ENCODE results near the gene TMEM163. TPM values are rescaled to one million over a fixed set of nuclear protein-coding genes. Genes with fewer than 3 reads are reported as not detected.
"Not testable (repeated sequence)": the region's sequence is repeated elsewhere in the genome, so short reads cannot be mapped to it uniquely, and the experiment has no call there.

Gene TMEM163
- total RNA-seq, 1 donor from 2014 or later: 1.0 TPM

DNA sequence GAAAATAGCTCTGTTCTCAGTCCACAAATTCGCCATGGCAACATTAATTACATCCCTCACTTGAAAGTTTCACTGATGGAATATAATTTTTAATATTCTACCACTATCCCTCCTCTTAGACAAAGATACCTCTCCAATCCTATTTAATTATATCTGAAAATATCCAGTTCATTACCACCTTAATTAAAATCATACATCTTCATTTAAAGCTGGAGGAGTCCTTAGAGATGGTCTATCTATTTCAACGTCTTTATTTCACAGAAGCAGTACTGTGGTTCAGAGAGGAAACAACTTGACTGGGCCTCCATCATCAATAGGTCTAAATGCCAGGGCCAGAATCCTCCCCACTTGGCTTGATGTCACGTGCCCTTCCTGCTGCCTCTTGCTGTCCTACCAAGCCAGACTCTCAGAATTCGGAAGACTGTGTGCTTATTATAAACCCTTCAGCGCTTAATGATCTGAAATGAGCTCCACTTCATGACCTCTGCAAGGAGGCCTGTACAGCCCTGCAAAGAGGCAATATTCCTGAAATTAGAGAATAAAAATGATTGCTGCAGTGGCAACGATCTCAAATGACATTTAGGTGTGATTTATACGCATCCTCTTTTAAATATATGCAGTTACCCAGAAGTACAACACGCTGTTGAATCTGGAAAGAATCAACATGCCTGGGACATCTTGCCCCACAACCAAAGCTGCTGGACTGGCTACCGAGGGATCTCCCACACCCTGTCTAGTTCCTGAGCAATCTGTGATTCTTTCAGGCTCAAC lies 146.3 kb downstream of the TMEM163 start:
- TF ChIP-seq, protein P1, sequence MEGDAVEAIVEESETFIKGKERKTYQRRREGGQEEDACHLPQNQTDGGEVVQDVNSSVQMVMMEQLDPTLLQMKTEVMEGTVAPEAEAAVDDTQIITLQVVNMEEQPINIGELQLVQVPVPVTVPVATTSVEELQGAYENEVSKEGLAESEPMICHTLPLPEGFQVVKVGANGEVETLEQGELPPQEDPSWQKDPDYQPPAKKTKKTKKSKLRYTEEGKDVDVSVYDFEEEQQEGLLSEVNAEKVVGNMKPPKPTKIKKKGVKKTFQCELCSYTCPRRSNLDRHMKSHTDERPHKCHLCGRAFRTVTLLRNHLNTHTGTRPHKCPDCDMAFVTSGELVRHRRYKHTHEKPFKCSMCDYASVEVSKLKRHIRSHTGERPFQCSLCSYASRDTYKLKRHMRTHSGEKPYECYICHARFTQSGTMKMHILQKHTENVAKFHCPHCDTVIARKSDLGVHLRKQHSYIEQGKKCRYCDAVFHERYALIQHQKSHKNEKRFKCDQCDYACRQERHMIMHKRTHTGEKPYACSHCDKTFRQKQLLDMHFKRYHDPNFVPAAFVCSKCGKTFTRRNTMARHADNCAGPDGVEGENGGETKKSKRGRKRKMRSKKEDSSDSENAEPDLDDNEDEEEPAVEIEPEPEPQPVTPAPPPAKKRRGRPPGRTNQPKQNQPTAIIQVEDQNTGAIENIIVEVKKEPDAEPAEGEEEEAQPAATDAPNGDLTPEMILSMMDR (conservative IDR thresholded peaks at IDR 0.05): no peak
- Mint-ChIP-seq H3K4me3 (no peak overlapping the region), H3K27me3 (ENCODE audit: low read depth) (no peaks in the 10 kb centered on the region), H3K9me3 (no peaks in the 10 kb centered on the region), H3K4me1 (peaks cover 8% of the 10 kb centered on the region), H3K27ac (ENCODE audit: unreplicated experiment) (no peak overlapping the region), H3K36me3 (ENCODE audit: low read depth) (no peaks in the 10 kb centered on the region)
- no peak for DNase-seq (ENCODE audit: low read depth, low spot score)

DNA sequence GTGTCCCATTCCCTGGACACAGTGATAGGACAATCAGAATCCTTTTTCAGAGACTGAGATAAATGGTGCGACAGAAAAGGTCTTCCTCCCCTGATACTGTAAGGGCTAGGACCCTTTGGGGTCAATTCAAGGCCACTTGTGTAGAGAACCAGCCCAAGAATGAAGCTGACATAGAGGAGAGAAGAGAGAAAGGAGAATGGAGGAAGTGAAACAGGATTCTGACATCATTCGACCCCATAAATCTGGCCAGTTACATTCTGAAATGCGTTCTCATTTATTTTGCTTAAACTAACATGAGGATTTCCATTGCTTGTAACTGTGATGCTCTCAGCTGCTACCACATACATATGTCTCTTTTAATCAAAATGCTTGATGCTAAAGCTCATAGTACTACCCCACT lies 148.1 kb downstream of the TMEM163 start:
- TF ChIP-seq, protein P1 (conservative IDR thresholded peaks at IDR 0.05): no peak
- Mint-ChIP-seq H3K4me3 (no peak overlapping the region), H3K36me3 (ENCODE audit: low read depth) (no peaks in the 10 kb centered on the region), H3K27ac (ENCODE audit: unreplicated experiment) (peak overlapping the region; percentile 88), H3K27me3 (ENCODE audit: low read depth) (peaks cover under 1% of the 10 kb centered on the region), H3K4me1 (peaks cover 8% of the 10 kb centered on the region), H3K9me3 (peaks cover under 1% of the 10 kb centered on the region)
- no peak for DNase-seq (ENCODE audit: low read depth, low spot score)

DNA sequence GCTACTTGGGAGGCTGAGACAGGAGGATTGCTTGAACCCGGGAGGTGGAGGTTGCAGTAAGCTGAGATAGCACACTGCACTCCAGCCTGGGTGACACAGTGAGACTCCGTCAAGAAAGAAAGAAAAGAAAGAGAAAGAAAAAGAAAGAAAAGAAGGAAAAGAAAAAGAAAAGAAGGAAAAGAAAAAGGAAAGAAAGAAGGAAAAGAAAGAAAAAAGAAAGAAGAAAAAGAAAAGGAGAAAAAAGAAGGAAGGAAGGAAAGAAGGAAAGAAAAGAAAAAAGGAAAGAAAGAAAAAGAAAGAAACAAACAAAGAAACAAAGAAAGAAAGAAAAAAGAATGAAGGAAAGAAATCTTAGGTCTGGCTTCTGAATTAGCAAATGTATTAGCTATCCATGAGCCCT lies 150.4 kb downstream of the TMEM163 start:
- TF ChIP-seq, protein P1 (conservative IDR thresholded peaks at IDR 0.05): no peak
- Mint-ChIP-seq H3K36me3 (ENCODE audit: low read depth) (no peaks in the 10 kb centered on the region), H3K4me3 (no peak overlapping the region), H3K27me3 (ENCODE audit: low read depth) (peaks cover 2% of the 10 kb centered on the region), H3K27ac (ENCODE audit: unreplicated experiment) (no peak overlapping the region), H3K4me1 (peaks cover 8% of the 10 kb centered on the region), H3K9me3 (peaks cover 2% of the 10 kb centered on the region)
- DNase-seq (ENCODE audit: low read depth, low spot score): no peak

DNA sequence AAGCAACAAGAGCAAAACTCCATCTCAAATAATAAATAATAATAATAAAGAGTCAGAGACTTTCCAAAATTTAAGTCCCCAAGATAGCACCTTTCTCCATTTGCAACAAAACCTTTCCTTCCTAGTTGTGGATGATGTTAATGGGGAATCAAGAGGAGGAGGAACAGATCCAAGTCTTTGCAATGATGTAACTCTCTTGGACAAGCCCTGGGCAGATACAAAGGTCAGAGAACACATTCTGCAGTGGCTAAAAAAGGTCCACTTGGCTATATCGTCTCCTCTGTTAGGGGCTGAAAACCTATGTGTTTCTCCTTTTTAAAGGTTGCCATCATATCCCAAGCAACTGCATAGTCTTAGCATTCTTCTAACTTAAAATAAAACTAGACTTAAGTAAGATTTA lies 151.1 kb downstream of the TMEM163 start:
- Mint-ChIP-seq H3K9me3 (peaks cover 2% of the 10 kb centered on the region), H3K27me3 (ENCODE audit: low read depth) (peaks cover 2% of the 10 kb centered on the region), H3K4me3 (no peak overlapping the region), H3K36me3 (ENCODE audit: low read depth) (no peaks in the 10 kb centered on the region), H3K27ac (ENCODE audit: unreplicated experiment) (no peak overlapping the region), H3K4me1 (peaks cover 2% of the 10 kb centered on the region)
- TF ChIP-seq, protein P1 (conservative IDR thresholded peaks at IDR 0.05): no peak
- DNase-seq (ENCODE audit: low read depth, low spot score): no peak

DNA sequence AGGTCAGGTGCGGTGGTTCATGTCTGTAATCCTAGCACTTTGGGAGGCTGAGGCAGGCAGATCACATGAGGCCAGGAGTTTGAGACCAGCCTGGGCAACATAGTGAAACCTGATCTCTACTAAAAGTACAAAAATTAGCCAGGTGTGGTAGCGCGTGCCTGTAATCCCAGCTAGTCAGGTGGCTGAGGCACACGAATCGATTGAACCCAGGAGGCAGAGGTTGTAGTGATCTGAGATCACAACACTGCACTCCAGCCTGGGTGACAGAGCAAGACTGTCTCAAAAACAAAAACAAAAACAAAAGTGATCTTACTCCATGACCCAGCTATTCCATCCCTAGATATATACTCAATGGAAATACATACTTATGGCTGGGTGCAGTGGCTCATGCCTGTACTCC lies 153.8 kb downstream of the TMEM163 start:
- not testable (repeated sequence) for H3K9me3 Mint-ChIP-seq; H3K27me3 Mint-ChIP-seq (ENCODE audit: low read depth); H3K4me3 Mint-ChIP-seq; DNase-seq (ENCODE audit: low read depth, low spot score); H3K27ac Mint-ChIP-seq (ENCODE audit: unreplicated experiment); H3K4me1 Mint-ChIP-seq; H3K36me3 Mint-ChIP-seq (ENCODE audit: low read depth)

DNA sequence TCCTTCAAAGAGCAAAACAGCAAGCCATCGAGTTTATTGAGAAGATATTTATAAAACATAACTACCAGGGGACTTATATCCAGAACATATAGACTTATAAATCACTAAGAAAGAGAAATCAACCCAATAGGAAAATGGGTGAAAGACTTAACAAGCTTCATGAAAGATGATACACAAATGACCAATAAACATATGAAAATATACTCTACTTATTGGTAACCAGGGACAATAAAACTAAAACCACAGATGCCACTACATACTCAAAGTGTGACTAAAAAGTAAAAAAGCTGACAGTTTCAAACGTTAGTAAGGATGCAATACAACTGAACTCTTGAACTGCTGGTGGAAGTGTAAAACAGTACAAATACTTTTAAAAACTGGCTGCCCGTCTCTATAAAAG lies 154.3 kb downstream of the TMEM163 start:
- no peak for DNase-seq (ENCODE audit: low read depth, low spot score)
- Mint-ChIP-seq H3K36me3 (ENCODE audit: low read depth) (no peaks in the 10 kb centered on the region), H3K27ac (ENCODE audit: unreplicated experiment) (no peak overlapping the region), H3K9me3 (peaks cover 2% of the 10 kb centered on the region), H3K4me1 (no peaks in the 10 kb centered on the region), H3K27me3 (ENCODE audit: low read depth) (peaks cover 2% of the 10 kb centered on the region), H3K4me3 (no peak overlapping the region)
- TF ChIP-seq, protein P1 (conservative IDR thresholded peaks at IDR 0.05): no peak
